ENCODE results near the gene MINDY2. TPM values are rescaled to one million over a fixed set of nuclear protein-coding genes. Genes with fewer than 3 reads are reported as not detected.
"Not testable (repeated sequence)": the region's sequence is repeated elsewhere in the genome, so short reads cannot be mapped to it uniquely, and the experiment has no call there.

MINDY2 gene
- polyA plus RNA-seq, 3 donors: 3.4 to 10.9 (median 3.4) TPM

DNA sequence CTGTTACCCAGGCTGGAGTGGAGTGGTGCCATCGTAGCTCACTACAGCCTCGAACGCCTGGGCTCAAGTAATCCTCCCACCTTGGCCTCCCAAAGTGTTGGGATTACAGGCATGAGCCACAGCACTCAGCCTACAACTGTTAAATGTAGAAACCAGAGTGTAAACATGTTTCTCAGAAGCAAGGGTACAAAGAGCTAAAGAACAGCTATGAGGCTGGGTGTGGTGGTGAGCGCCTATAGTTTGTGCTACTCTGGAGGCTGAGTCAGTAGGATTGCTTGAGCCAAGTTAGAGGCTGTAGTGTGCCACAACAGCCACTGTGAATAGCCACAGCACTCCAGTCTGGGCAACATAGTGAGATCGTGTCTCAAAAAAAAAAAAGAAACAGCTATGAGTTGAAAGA, 4.8 kb upstream of the MINDY2 start:
- Mint-ChIP-seq H3K27ac (no peak overlapping the region), H3K27me3 (ENCODE audit: low read depth in 3 of 3) (peaks cover 0 to 2% (median 0%) of the 10 kb centered on the region in 3 donors), H3K4me3 (no peak overlapping the region), H3K36me3 (no peaks in the 10 kb centered on the region), H3K9me3 (peaks cover 0 to 15% (median 11%) of the 10 kb centered on the region in 7 donors), H3K4me1 (peaks cover 7% of the 10 kb centered on the region)
- H3K27ac ChIP-seq (ENCODE audit: low read depth in 1 of 2, low read length in 2 of 2): no peak overlapping the region
- intact Hi-C loops (cut with micrococcal nuclease): no loop called here
- no peaks in the 10 kb centered on the region for H4K20me1 ChIP-seq (ENCODE audit: insufficient read depth, low read length)
- no peaks in the 10 kb centered on the region for H3K79me2 ChIP-seq (ENCODE audit: insufficient read depth, low read length)
- H2AFZ ChIP-seq (ENCODE audit: insufficient read depth, low read depth, low read length, poor library complexity, severe bottlenecking): no peak overlapping the region
- DNase-seq: no peak
- H3K4me1 ChIP-seq (ENCODE audit: control insufficient read depth in 1 of 2, insufficient read depth in 2 of 2, low read length in 2 of 2): peaks cover 6 to 9% of the 10 kb centered on the region in 2 donors
- H3K9ac ChIP-seq (ENCODE audit: insufficient read depth, low read length, poor library complexity, severe bottlenecking): no peak overlapping the region
- H3K9me3 ChIP-seq (replicated peaks in 1 of 2; ENCODE audit: control insufficient read depth in 1 of 2, insufficient read depth in 1 of 2, low read length in 2 of 2): peaks cover 0 to 10% of the 10 kb centered on the region in 2 donors
- H3K4me3 ChIP-seq (replicated peaks in 1 of 3; ENCODE audit: low read depth in 2 of 3, low read length in 3 of 3): no peak overlapping the region
- no peaks in the 10 kb centered on the region for H3K36me3 ChIP-seq (replicated peaks in 1 of 2; ENCODE audit: control insufficient read depth in 1 of 2, insufficient read depth in 2 of 2, low read length in 2 of 2)
- no peak for TF ChIP-seq CTCF (IDR thresholded peaks at IDR 0.05)
- H3K27me3 ChIP-seq (ENCODE audit: control insufficient read depth in 2 of 2, insufficient read depth in 2 of 2, low read length in 2 of 2): no peaks in the 10 kb centered on the region
- no peak overlapping the region for H3K4me2 ChIP-seq (replicated peaks; ENCODE audit: extremely low read depth, low read length, poor library complexity, severe bottlenecking)
- WGBS (ENCODE audit: insufficient coverage): 100% methylated on average over 1 of the region's 5 CpGs

GRCh38 chr15:58768601-58769004, 2.5 kb upstream of the MINDY2 start:
- H3K36me3 ChIP-seq (replicated peaks in 1 of 2; ENCODE audit: control insufficient read depth in 1 of 2, insufficient read depth in 2 of 2, low read length in 2 of 2); H3K9me3 ChIP-seq (replicated peaks in 1 of 2; ENCODE audit: control insufficient read depth in 1 of 2, insufficient read depth in 1 of 2, low read length in 2 of 2); H3K4me2 ChIP-seq (replicated peaks; ENCODE audit: extremely low read depth, low read length, poor library complexity, severe bottlenecking); DNase-seq; H3K27me3 Mint-ChIP-seq (ENCODE audit: low read depth in 3 of 3); H3K27ac ChIP-seq (ENCODE audit: low read depth in 1 of 2, low read length in 2 of 2); H2AFZ ChIP-seq (ENCODE audit: insufficient read depth, low read depth, low read length, poor library complexity, severe bottlenecking); intact Hi-C loops (cut with micrococcal nuclease); H3K4me3 Mint-ChIP-seq; H3K27me3 ChIP-seq (ENCODE audit: control insufficient read depth in 2 of 2, insufficient read depth in 2 of 2, low read length in 2 of 2); H3K4me1 Mint-ChIP-seq; H4K20me1 ChIP-seq (ENCODE audit: insufficient read depth, low read length); H3K27ac Mint-ChIP-seq; H3K4me3 ChIP-seq (replicated peaks in 1 of 3; ENCODE audit: low read depth in 2 of 3, low read length in 3 of 3); H3K9ac ChIP-seq (ENCODE audit: insufficient read depth, low read length, poor library complexity, severe bottlenecking); H3K36me3 Mint-ChIP-seq: not testable (repeated sequence)
- WGBS (ENCODE audit: insufficient coverage): 100% methylated on average over 1 of the region's 7 CpGs
- peaks cover 0 to 13% (median 11%) of the 10 kb centered on the region in 7 donors for H3K9me3 Mint-ChIP-seq
- Histone ChIP-seq H3K79me2 (ENCODE audit: insufficient read depth, low read length) (peaks cover 18% of the 10 kb centered on the region), H3K4me1 (ENCODE audit: control insufficient read depth in 1 of 2, insufficient read depth in 2 of 2, low read length in 2 of 2) (peaks cover 21 to 27% of the 10 kb centered on the region in 2 donors)

Measured in CD14-positive monocyte (primary cell).